ENCODE data around the gene ZBTB33. TPM values are rescaled to one million over a fixed set of nuclear protein-coding genes. Genes with fewer than 3 reads are reported as not detected.

The ZBTB33 gene
- total RNA-seq, 1 experiment from 2014 or later: 17.2 TPM

- no peak overlapping the region for H3K27ac Mint-ChIP-seq (ENCODE audit: unreplicated experiment)
- no peaks in the 10 kb centered on the region for H3K4me1 Mint-ChIP-seq (ENCODE audit: low read depth, unreplicated experiment)
- intact Hi-C loops (cut with micrococcal nuclease; ENCODE audit: unreplicated experiment): no loop called here
- no peak for DNase-seq
- no peak overlapping the region for H3K4me3 Mint-ChIP-seq (ENCODE audit: unreplicated experiment)
- no peaks in the 10 kb centered on the region for H3K27me3 Mint-ChIP-seq (ENCODE audit: insufficient read depth, unreplicated experiment)
- POLR2A ChIA-PET: no interaction called here
- no peaks in the 10 kb centered on the region for H3K4me1 ChIP-seq
- no peaks in the 10 kb centered on the region for H3K36me3 ChIP-seq (ENCODE audit: control insufficient read depth, insufficient read depth, low read length)
- CTCF ChIA-PET: no interaction called here
- H3K36me3 Mint-ChIP-seq (ENCODE audit: insufficient read depth, unreplicated experiment): no peaks in the 10 kb centered on the region
- no peaks in the 10 kb centered on the region for H3K9me3 ChIP-seq
- no peaks in the 10 kb centered on the region for H3K27me3 ChIP-seq (replicated peaks; ENCODE audit: control insufficient read depth, insufficient read depth, low read length)
- H3K9me3 Mint-ChIP-seq (ENCODE audit: unreplicated experiment): no peaks in the 10 kb centered on the region
- no TSS peak for BruUV-seq (replicated peaks)
- H3K4me3 ChIP-seq (ENCODE audit: low read depth, low read length): no peak overlapping the region
- no peak for TF ChIP-seq CTCF (IDR thresholded peaks at IDR 0.05; ENCODE audit: insufficient read depth in 1 of 2, low read depth in 1 of 2, low read length in 1 of 2, severe bottlenecking in 1 of 2, unreplicated experiment in 1 of 2)
Measured at GRCh38 chrX:120301960-120302359, 51.3 kb downstream of the ZBTB33 start.

GRCh38 chrX:120302434-120302833 lies 51.8 kb downstream of the ZBTB33 start:
- no peak overlapping the region for H3K4me3 Mint-ChIP-seq (ENCODE audit: unreplicated experiment)
- no peaks in the 10 kb centered on the region for H3K4me1 Mint-ChIP-seq (ENCODE audit: low read depth, unreplicated experiment)
- BruUV-seq (replicated peaks): no TSS peak
- H3K9me3 Mint-ChIP-seq (ENCODE audit: unreplicated experiment): no peaks in the 10 kb centered on the region
- H3K36me3 Mint-ChIP-seq (ENCODE audit: insufficient read depth, unreplicated experiment): no peaks in the 10 kb centered on the region
- no peaks in the 10 kb centered on the region for H3K27me3 Mint-ChIP-seq (ENCODE audit: insufficient read depth, unreplicated experiment)
- no peaks in the 10 kb centered on the region for H3K36me3 ChIP-seq (ENCODE audit: control insufficient read depth, insufficient read depth, low read length)
- ChIA-PET CTCF (no interaction called here), POLR2A (no interaction called here)
- no peak overlapping the region for H3K4me3 ChIP-seq (ENCODE audit: low read depth, low read length)
- no peaks in the 10 kb centered on the region for H3K4me1 ChIP-seq
- H3K27me3 ChIP-seq (replicated peaks; ENCODE audit: control insufficient read depth, insufficient read depth, low read length): no peaks in the 10 kb centered on the region
- no peak for DNase-seq
- intact Hi-C loops (cut with micrococcal nuclease; ENCODE audit: unreplicated experiment): no loop called here
- TF ChIP-seq CTCF (IDR thresholded peaks at IDR 0.05; ENCODE audit: insufficient read depth in 1 of 2, low read depth in 1 of 2, low read length in 1 of 2, severe bottlenecking in 1 of 2, unreplicated experiment in 1 of 2): no peak
- no peaks in the 10 kb centered on the region for H3K9me3 ChIP-seq
- no peak overlapping the region for H3K27ac Mint-ChIP-seq (ENCODE audit: unreplicated experiment)

GRCh38 chrX:120304256-120304655 lies 53.6 kb downstream of the ZBTB33 start:
- Histone ChIP-seq H3K9me3 (no peaks in the 10 kb centered on the region), H3K4me3 (ENCODE audit: low read depth, low read length) (no peak overlapping the region), H3K27me3 (replicated peaks; ENCODE audit: control insufficient read depth, insufficient read depth, low read length) (no peaks in the 10 kb centered on the region), H3K36me3 (ENCODE audit: control insufficient read depth, insufficient read depth, low read length) (no peaks in the 10 kb centered on the region), H3K4me1 (no peaks in the 10 kb centered on the region)
- POLR2A ChIA-PET: no interaction called here
- no peak for DNase-seq
- CTCF ChIA-PET: interaction anchor here (0.6 kb wide), 1 partner anchor 101 kb away, joined by 3 read pairs; no protein-coding TSS in a partner anchor
- no peaks in the 10 kb centered on the region for H3K27me3 Mint-ChIP-seq (ENCODE audit: insufficient read depth, unreplicated experiment)
- H3K4me1 Mint-ChIP-seq (ENCODE audit: low read depth, unreplicated experiment): no peaks in the 10 kb centered on the region
- H3K4me3 Mint-ChIP-seq (ENCODE audit: unreplicated experiment): no peak overlapping the region
- H3K27ac Mint-ChIP-seq (ENCODE audit: unreplicated experiment): no peak overlapping the region
- intact Hi-C loops (cut with micrococcal nuclease; ENCODE audit: unreplicated experiment): no loop called here
- no TSS peak for BruUV-seq (replicated peaks)
- H3K36me3 Mint-ChIP-seq (ENCODE audit: insufficient read depth, unreplicated experiment): no peaks in the 10 kb centered on the region
- TF ChIP-seq CTCF (IDR thresholded peaks at IDR 0.05; ENCODE audit: insufficient read depth in 1 of 2, low read depth in 1 of 2, low read length in 1 of 2, severe bottlenecking in 1 of 2, unreplicated experiment in 1 of 2): no peak
- no peaks in the 10 kb centered on the region for H3K9me3 Mint-ChIP-seq (ENCODE audit: unreplicated experiment)
